ENCODE results near the gene MRPL2. TPM values are rescaled to one million over a fixed set of nuclear protein-coding genes. Genes with fewer than 3 reads are reported as not detected.

The MRPL2 gene
- 13.4 and 13.8 TPM in 2 replicates for total RNA-seq

DNA sequence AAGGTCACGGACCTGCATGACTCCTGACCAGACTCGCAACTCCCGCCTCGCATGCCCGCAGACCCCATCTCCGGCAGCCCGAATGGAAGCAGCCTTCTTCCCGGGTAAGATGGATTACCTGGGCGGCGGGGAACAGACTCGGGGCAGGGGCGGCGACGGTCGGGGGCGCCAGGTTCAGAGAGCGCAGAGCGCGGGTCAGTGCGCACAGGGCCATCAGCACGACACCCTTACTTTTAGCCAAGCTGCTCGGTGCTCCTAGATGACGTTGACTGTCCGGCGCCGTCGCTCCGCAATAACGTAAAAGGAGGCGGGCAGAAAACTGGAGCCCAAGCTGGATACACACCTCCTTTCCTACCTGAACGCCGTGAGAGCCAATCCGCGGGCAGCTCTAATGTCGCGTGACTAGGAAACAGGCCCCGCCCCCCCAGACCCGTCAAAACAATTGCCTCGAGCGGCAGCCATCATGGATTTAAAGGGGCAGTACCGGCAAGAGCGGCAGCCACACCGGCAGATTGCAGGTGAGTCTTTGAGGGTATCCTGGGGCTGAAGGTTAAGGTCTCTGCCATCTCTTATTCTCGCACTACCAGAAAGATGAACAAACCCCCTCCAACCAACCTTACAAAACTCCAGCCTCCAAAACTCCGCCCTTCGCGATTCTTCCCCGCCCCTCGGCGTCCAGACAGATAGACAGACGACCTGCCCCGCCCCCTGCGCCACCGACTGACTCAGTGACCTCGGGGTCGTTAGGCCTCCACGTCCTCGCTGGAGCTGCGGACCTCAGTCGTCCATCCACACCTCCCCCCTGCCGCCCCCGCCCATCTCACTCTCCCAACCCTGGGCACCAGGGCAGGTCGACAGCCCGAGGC, at the start of gene MRPL2, which contains the start of gene KLC4:
MRPL2 (minus strand) TSS at position 267 of the 866 bp plus-strand sequence; CDS start at position 214, 53 bp downstream.
KLC4 (plus strand) TSS at position 464 of the 866 bp plus-strand sequence. CDS start 1,705 bp downstream, outside the sequence.

DNA sequence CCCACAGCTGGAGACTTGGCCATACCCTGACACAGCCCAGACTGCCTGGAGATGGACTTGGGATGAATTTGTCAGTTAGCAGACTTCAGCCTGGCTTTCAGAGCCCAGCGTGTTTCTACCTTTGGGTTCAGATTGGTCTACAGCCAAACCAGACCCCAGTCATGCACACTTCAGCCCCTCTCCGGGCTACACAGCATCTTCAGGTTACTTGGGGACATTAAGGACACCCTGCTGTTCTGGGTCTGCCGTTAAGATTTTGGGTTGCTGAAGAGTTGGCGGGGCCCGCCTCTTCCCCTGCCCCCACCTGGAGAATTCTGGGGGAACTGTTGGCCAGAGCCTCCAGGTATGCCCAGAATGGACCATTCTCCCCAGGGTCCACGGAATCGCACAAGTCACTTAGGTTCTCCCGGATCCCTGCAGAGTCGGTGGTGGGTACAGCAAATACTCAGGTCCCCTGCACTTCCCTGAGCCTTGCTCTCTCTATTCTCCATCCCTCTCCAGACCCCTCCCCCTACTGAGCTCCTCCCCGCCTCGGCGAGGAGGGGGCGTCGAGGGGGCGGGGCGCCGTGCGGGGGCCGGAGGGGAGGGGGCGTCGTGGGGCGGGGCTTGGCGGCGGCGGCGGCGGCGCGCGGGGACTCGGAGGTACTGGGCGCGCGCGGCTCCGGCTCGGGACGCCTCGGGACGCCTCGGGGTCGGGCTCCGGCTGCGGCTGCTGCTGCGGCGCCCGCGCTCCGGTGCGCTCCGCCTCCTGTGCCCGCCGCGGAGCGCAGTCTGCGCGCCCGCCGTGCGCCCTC, 16.6 kb upstream of the MRPL2 start, which contains the start of gene PTK7:
PTK7 (plus strand) TSS at position 645 of the 794 bp plus-strand sequence. CDS start 175 bp downstream, outside the sequence.

DNA sequence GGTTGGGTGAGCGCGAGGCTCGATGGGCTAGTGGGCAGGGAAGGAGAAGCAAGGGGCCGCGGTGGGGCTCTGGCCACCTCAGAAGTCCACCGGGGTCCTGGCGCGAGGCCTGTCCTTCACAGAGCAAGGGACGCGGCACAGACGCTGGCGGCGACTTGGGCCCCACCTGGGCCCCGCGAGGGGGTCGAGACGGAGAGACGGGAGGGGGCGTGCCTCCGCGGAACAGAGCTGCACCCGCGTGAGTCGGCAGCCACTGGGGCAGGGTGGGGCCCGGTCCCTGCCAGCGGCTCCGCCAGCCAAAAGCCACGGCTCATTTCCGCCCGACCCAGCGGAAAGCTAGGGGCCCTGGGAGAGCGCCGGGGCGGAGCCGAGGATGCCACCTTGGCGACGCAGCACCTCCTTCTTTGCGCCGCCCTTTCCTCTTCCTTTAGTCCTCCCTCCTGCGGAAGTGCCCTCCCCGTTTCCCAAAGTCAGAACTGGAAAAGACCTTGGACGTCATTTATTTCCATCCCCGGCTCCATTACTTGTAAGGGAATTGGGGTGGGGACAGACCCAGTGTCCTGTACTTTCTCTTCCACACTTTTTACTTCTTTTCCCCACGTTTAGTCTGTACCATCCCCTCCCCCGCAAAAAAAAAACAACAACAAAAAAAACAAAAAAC, 5.6 kb downstream of the MRPL2 start, which contains the start of gene CUL7:
CUL7 (minus strand) TSS at position 307 of the 661 bp plus-strand sequence. CDS start 1,063 bp downstream, outside the sequence.

GRCh38 chr6:43021270-43022047, 37.8 kb downstream of the MRPL2 start, which contains the start of gene RRP36:
Gene RRP36, plus strand, starts transcription at chr6:43021623. Its CDS starts 32 bp downstream, at chr6:43021655.

GRCh38 chr6:43013843-43014433, 45.3 kb downstream of the MRPL2 start, which contains the start of the genes KLHDC3 and MEA1:
Gene KLHDC3, plus strand, starts transcription at chr6:43014249. Its CDS starts 2,944 bp downstream, at chr6:43017193.
Gene MEA1, minus strand, starts transcription at chr6:43013946. Its CDS starts 133 bp downstream, at chr6:43013813.

Other genes starting within 250 kb of the MRPL2 start
- 107 and 128 TPM in 2 replicates for gene RPL7L1, start 179.8 kb downstream of the MRPL2 start, total RNA-seq
- not detected in 2 replicates for gene PTCRA, start 143.4 kb downstream of the MRPL2 start, total RNA-seq
- 58.5 and 60.9 TPM in 2 replicates for gene CNPY3, start 130.0 kb downstream of the MRPL2 start, total RNA-seq
- gene GNMT, start 98.7 kb downstream of the MRPL2 start, total RNA-seq = 0.30 TPM in 1 of 2 replicates, not detected in the other
- 38.0 and 65.6 TPM in 2 replicates for gene PEX6, start 80.3 kb downstream of the MRPL2 start, total RNA-seq
- 19.6 and 33.6 TPM in 2 replicates for gene PPP2R5D, start 74.9 kb downstream of the MRPL2 start, total RNA-seq
- gene MEA1, start 45.5 kb downstream of the MRPL2 start, total RNA-seq = 48.2 and 71.9 TPM in 2 replicates
- gene KLHDC3, start 45.2 kb downstream of the MRPL2 start, total RNA-seq = 46.9 and 69.5 TPM in 2 replicates
- gene RRP36, start 37.8 kb downstream of the MRPL2 start, total RNA-seq = 81.1 and 91.1 TPM in 2 replicates
- gene CUL7, start 5.6 kb downstream of the MRPL2 start, total RNA-seq = 68.3 and 89.7 TPM in 2 replicates
- 21.1 and 24.3 TPM in 2 replicates for gene KLC4, start 197 bp upstream of the MRPL2 start, total RNA-seq
- gene PTK7, start 16.9 kb upstream of the MRPL2 start, total RNA-seq = 257 and 544 TPM in 2 replicates
- gene SRF, start 111.8 kb upstream of the MRPL2 start, total RNA-seq = 22.6 and 28.9 TPM in 2 replicates
- 29.1 and 38.4 TPM in 2 replicates for gene CUL9, start 122.8 kb upstream of the MRPL2 start, total RNA-seq
- 26.3 and 26.7 TPM in 2 replicates for gene DNPH1, start 170.0 kb upstream of the MRPL2 start, total RNA-seq
- gene TTBK1, start 184.0 kb upstream of the MRPL2 start, total RNA-seq = under 0.01 and 0.05 TPM in 2 replicates
- gene SLC22A7, start 238.8 kb upstream of the MRPL2 start, total RNA-seq = not detected in 2 replicates
- gene CRIP3, start 249.4 kb upstream of the MRPL2 start, total RNA-seq = not detected in 2 replicates